HL-60 (cell line): ENCODE measurements around the gene ATP6V1B1.

Source experiments
- CTCF ChIP-seq: IDR thresholded peaks from one replicate; pipeline ENCODE4 v1.5.1; 2011; ENCODE audit warnings: low read length, control low read depth, inconsistent platforms; ENCODE audit not compliant: insufficient read depth
- GABPA ChIP-seq: IDR thresholded peaks from 2 replicates; pipeline ENCODE4 v1.6.1; 2012; ENCODE audit warnings: low read depth
- POLR2AphosphoS5 ChIP-seq: IDR thresholded peaks from 2 replicates; pipeline ENCODE4 v1.6.1; 2012; ENCODE audit warnings: low read depth
- TF ChIP-seq, protein P1 (sequence below): IDR thresholded peaks from 2 replicates; pipeline ENCODE4 v1.6.1; 2012; ENCODE audit warnings: low read depth; ENCODE audit not compliant: insufficient replicate concordance

DNA sequence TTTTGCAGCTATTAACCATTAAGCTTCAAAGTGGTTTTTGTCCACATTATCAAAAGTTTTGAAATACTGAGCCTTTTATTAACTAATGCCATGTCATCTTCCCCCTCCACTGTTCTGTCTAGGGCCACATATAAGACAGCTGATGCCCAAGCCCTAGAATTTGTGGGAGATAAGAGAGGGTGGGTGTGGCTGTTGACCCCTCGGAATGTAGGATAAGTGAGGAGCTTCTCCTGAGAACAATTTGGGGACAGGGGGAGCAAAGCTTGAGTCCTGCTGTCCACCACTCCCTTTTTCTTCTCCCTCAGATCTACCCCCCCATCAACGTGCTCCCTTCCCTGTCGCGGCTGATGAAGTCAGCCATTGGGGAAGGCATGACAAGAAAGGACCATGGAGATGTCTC, 28.4 kb downstream of the ATP6V1B1 start:
- TF ChIP-seq CTCF, result no peak
- TF ChIP-seq POLR2AphosphoS5, result no peak
- TF ChIP-seq, protein P1, sequence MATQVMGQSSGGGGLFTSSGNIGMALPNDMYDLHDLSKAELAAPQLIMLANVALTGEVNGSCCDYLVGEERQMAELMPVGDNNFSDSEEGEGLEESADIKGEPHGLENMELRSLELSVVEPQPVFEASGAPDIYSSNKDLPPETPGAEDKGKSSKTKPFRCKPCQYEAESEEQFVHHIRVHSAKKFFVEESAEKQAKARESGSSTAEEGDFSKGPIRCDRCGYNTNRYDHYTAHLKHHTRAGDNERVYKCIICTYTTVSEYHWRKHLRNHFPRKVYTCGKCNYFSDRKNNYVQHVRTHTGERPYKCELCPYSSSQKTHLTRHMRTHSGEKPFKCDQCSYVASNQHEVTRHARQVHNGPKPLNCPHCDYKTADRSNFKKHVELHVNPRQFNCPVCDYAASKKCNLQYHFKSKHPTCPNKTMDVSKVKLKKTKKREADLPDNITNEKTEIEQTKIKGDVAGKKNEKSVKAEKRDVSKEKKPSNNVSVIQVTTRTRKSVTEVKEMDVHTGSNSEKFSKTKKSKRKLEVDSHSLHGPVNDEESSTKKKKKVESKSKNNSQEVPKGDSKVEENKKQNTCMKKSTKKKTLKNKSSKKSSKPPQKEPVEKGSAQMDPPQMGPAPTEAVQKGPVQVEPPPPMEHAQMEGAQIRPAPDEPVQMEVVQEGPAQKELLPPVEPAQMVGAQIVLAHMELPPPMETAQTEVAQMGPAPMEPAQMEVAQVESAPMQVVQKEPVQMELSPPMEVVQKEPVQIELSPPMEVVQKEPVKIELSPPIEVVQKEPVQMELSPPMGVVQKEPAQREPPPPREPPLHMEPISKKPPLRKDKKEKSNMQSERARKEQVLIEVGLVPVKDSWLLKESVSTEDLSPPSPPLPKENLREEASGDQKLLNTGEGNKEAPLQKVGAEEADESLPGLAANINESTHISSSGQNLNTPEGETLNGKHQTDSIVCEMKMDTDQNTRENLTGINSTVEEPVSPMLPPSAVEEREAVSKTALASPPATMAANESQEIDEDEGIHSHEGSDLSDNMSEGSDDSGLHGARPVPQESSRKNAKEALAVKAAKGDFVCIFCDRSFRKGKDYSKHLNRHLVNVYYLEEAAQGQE, result no peak
- TF ChIP-seq GABPA, result no peak
